ENCODE results near the gene SNX4. TPM values are rescaled to one million over a fixed set of nuclear protein-coding genes. Genes with fewer than 3 reads are reported as not detected.
"Not testable (repeated sequence)": the region's sequence is repeated elsewhere in the genome, so short reads cannot be mapped to it uniquely, and the experiment has no call there.

Gene SNX4
- total and polyA plus RNA-seq, 2 donors: 27.3 to 46.6 TPM

DNA sequence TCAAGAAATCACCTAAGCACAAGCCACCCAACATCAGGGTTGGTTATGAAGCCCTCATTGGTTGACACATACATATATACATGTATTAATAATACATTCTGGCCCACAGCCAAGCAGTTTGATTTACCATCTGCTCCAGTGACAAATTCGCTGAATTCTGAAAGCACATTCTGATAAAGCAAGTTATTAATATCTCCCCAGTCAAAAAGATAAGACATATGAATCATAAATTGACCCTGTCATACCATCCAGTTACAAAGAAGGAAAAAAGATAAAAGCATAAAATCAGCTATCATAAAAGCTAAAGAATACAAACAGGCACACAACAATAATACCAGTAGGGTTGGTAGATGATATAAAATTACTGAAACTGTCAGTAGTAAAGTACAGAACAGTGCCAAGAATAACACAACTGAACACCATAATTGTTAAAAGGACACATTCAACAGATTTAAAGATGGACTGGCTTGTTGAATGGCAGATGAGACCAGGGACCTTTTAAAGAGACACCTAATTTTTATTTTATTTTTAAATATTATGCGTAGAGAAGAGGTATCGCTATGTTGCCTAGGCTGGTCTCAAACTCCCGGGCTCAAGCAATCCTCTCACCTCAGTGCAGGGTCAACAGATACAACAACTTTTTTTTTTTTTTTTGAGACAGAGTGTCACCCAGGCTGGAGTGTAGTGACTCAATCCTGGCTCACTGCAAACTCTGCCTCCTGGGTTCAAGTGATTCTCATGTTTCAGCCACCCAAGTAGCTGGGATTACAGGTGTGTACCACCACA lies 7.7 kb downstream of the SNX4 start:
- Histone ChIP-seq H3K27ac (ENCODE audit: low read depth in 1 of 2, low read length in 1 of 2) (no peak overlapping the region), H3K4me1 (ENCODE audit: control insufficient read depth in 2 of 2, insufficient read depth in 2 of 2, low read length in 2 of 2) (no peaks in the 10 kb centered on the region), H3K36me3 (ENCODE audit: control insufficient read depth in 2 of 2, insufficient read depth in 2 of 2, low read length in 1 of 2) (peaks cover 4 to 25% of the 10 kb centered on the region in 2 donors), H3K4me3 (ENCODE audit: low read length in 2 of 2) (no peak overlapping the region), H3K27me3 (ENCODE audit: control insufficient read depth in 2 of 2, insufficient read depth in 1 of 2, low read length in 1 of 2) (no peaks in the 10 kb centered on the region), H3K9me3 (ENCODE audit: control insufficient read depth in 2 of 2, insufficient read depth in 1 of 2, low read length in 1 of 2) (no peaks in the 10 kb centered on the region)
- DNase-seq (ENCODE audit: low read depth in 6 of 9, low spot score in 9 of 9): no peak
- WGBS: 80% methylated on average over 4 of the region's 4 CpGs

DNA sequence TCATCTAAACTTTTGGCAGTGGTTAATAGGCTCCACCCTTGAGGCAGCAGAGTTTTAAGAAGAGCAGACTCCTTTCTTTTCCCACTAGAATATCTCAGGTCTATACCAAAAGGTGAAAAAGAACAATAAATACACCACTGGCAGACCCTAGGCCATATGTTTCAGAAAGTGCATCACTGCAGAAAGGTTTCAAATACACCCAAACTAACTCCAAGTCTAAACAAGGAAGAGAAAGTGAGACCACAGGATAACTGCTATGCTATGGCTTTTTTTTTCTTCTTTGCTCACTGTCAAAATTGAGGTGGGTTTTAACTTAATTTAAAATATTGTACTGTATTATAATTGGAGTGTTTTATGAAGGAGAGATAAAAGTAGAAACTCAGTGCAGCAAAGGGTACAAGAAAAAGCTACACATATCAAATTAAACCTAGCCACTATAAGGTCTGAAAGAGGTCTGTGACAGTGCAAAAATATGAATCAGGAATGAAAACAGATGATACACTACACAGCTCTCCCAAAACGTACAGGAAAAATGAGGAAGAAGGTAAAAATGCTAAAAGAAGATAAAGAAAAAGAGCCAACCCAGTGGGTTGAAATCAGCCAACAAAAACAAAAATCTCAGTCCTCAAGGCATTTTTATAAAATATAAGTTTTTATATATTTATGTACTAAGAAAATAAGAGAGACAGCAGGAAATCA lies 8.4 kb downstream of the SNX4 start:
- H3K27ac ChIP-seq (ENCODE audit: low read depth in 1 of 2, low read length in 1 of 2): no peak overlapping the region
- DNase-seq (ENCODE audit: low read depth in 6 of 9, low spot score in 9 of 9): no peak
- no peak overlapping the region for H3K4me3 ChIP-seq (ENCODE audit: low read length in 2 of 2)
- no peaks in the 10 kb centered on the region for H3K27me3 ChIP-seq (ENCODE audit: control insufficient read depth in 2 of 2, insufficient read depth in 1 of 2, low read length in 1 of 2)
- H3K4me1 ChIP-seq (ENCODE audit: control insufficient read depth in 2 of 2, insufficient read depth in 2 of 2, low read length in 2 of 2): no peaks in the 10 kb centered on the region
- H3K9me3 ChIP-seq (ENCODE audit: control insufficient read depth in 2 of 2, insufficient read depth in 1 of 2, low read length in 1 of 2): no peaks in the 10 kb centered on the region
- 20% methylated on average over 1 of the region's 1 CpG for WGBS
- H3K36me3 ChIP-seq (ENCODE audit: control insufficient read depth in 2 of 2, insufficient read depth in 2 of 2, low read length in 1 of 2): peaks cover 8 to 29% of the 10 kb centered on the region in 2 donors

DNA sequence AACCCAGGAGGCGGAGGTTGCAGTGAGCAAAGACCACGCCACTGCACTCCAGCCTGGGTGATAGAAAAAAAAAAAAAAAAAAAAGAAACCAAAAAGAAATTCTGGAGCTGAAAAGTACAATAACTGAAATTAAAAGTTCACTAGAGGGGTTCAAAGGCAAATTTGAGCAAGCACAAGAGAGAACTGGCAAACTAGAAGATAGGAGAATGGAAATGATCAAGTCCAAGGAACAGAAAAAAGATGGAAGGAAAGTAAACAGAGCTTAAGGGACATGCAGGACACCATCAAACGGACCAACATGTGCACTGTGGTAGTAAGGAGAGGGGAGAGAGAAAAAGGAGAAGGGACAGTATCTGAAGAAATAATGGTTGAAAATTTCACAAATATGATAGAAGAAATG lies 12.9 kb downstream of the SNX4 start:
- Histone ChIP-seq H3K4me1 (ENCODE audit: control insufficient read depth in 2 of 2, insufficient read depth in 2 of 2, low read length in 2 of 2) (no peaks in the 10 kb centered on the region), H3K4me3 (ENCODE audit: low read length in 2 of 2) (no peak overlapping the region), H3K9me3 (ENCODE audit: control insufficient read depth in 2 of 2, insufficient read depth in 1 of 2, low read length in 1 of 2) (no peaks in the 10 kb centered on the region), H3K36me3 (ENCODE audit: control insufficient read depth in 2 of 2, insufficient read depth in 2 of 2, low read length in 1 of 2) (peaks cover 13 to 22% of the 10 kb centered on the region in 2 donors), H3K27ac (ENCODE audit: low read depth in 1 of 2, low read length in 1 of 2) (no peak overlapping the region), H3K27me3 (ENCODE audit: control insufficient read depth in 2 of 2, insufficient read depth in 1 of 2, low read length in 1 of 2) (no peaks in the 10 kb centered on the region)
- no peak for DNase-seq (ENCODE audit: low read depth in 6 of 9, low spot score in 9 of 9)
- 98% methylated on average over 3 of the region's 3 CpGs for WGBS

DNA sequence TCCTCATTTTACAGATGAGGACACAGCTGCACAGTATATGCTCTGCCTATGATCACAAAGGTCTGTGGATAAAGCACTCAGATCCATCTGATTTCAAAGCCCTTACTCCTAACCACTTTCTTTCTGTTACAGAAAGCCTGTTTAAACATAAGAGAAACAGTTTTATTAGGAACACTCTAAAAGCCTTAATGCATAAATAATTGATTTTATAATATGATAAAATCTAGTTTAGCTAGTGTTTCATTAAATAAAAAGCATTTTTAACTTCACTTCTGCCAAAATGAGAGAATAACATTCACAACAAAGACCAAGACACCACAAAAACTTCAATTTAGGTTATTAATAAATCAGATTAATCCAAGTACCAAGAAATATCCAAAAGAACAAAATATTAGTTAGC lies 21.4 kb downstream of the SNX4 start:
- DNase-seq (ENCODE audit: low read depth in 6 of 9, low spot score in 9 of 9): no peak
- H3K4me3 ChIP-seq (ENCODE audit: low read length in 2 of 2): no peak overlapping the region
- no peak overlapping the region for H3K27ac ChIP-seq (ENCODE audit: low read depth in 1 of 2, low read length in 1 of 2)
- H3K4me1 ChIP-seq (ENCODE audit: control insufficient read depth in 2 of 2, insufficient read depth in 2 of 2, low read length in 2 of 2): no peaks in the 10 kb centered on the region
- H3K27me3 ChIP-seq (ENCODE audit: control insufficient read depth in 2 of 2, insufficient read depth in 1 of 2, low read length in 1 of 2): no peaks in the 10 kb centered on the region
- no peaks in the 10 kb centered on the region for H3K9me3 ChIP-seq (ENCODE audit: control insufficient read depth in 2 of 2, insufficient read depth in 1 of 2, low read length in 1 of 2)
- H3K36me3 ChIP-seq (ENCODE audit: control insufficient read depth in 2 of 2, insufficient read depth in 2 of 2, low read length in 1 of 2): peaks cover 7 to 28% of the 10 kb centered on the region in 2 donors

DNA sequence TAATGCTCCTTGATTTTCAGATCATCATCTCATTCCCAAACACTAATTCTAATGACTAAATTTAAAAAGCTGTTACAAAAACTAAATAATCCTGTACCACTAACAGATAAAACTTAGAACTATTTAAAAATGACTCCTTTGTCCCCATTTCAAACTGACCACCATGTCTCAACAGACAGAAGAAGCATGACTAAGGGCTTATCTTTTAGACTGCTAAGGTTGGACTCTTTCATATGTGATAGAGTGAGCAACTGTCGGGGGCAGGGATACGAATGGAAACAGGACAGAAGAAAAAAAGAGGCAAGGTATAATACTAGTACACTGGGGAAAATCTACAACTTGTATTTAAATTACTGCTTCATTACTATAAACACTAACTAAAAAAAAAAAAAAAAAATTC lies 23.3 kb downstream of the SNX4 start:
- Histone ChIP-seq H3K27ac (ENCODE audit: low read depth in 1 of 2, low read length in 1 of 2) (no peak overlapping the region), H3K4me3 (ENCODE audit: low read length in 2 of 2) (no peak overlapping the region), H3K4me1 (ENCODE audit: control insufficient read depth in 2 of 2, insufficient read depth in 2 of 2, low read length in 2 of 2) (no peaks in the 10 kb centered on the region), H3K27me3 (ENCODE audit: control insufficient read depth in 2 of 2, insufficient read depth in 1 of 2, low read length in 1 of 2) (no peaks in the 10 kb centered on the region), H3K36me3 (ENCODE audit: control insufficient read depth in 2 of 2, insufficient read depth in 2 of 2, low read length in 1 of 2) (peaks cover 17 to 30% of the 10 kb centered on the region in 2 donors), H3K9me3 (ENCODE audit: control insufficient read depth in 2 of 2, insufficient read depth in 1 of 2, low read length in 1 of 2) (no peaks in the 10 kb centered on the region)
- no peak for DNase-seq (ENCODE audit: low read depth in 6 of 9, low spot score in 9 of 9)
- WGBS: 99% methylated on average over 2 of the region's 2 CpGs

DNA sequence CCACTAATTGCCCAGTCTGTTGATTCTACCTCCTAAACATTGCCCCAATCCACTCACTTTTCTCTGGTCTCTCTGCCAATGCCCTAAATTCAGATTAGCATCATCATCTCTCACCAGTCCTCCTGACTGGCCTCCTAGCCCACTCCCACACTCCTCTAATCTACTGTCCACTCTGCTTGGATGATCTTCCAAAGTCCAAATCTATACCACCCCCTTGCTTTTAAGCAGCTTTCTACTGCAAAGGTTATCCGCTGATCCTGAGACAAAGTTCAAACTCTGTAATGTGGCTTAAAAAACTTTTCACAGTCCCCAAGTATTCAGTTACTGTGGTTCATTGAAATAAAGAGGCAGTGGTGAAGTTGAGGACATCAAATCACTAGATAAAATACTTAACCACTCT lies 37.6 kb downstream of the SNX4 start:
- H3K4me3 ChIP-seq (ENCODE audit: low read length in 2 of 2): no peak overlapping the region
- H3K27ac ChIP-seq (ENCODE audit: low read depth in 1 of 2, low read length in 1 of 2): no peak overlapping the region
- DNase-seq (ENCODE audit: low read depth in 6 of 9, low spot score in 9 of 9): no peak
- WGBS: 96% methylated on average over 1 of the region's 1 CpG
- H3K27me3 ChIP-seq (ENCODE audit: control insufficient read depth in 2 of 2, insufficient read depth in 1 of 2, low read length in 1 of 2): no peaks in the 10 kb centered on the region
- peaks cover 7 to 25% of the 10 kb centered on the region in 2 donors for H3K36me3 ChIP-seq (ENCODE audit: control insufficient read depth in 2 of 2, insufficient read depth in 2 of 2, low read length in 1 of 2)
- H3K4me1 ChIP-seq (ENCODE audit: control insufficient read depth in 2 of 2, insufficient read depth in 2 of 2, low read length in 2 of 2): no peaks in the 10 kb centered on the region
- no peaks in the 10 kb centered on the region for H3K9me3 ChIP-seq (ENCODE audit: control insufficient read depth in 2 of 2, insufficient read depth in 1 of 2, low read length in 1 of 2)

DNA sequence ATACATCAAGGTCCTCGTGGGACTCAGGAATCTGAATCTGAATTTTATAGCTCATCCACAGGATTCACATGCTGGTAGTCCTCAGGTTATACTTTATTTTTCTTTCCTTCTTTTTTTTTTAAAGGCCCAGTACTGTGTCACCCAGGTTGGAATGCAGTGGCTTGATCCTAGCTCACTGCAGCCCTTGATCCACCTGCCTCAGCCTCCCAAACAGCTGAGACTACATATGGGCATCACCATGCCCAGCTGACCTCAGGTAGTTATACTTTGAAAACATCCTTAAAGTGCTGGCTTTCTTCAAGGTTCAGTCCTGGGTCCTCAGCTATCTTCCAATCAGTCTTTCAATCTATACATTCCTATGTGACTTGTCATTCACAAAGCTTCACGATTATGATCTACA lies 38.2 kb downstream of the SNX4 start:
- DNase-seq (ENCODE audit: low read depth in 6 of 9, low spot score in 9 of 9): no peak
- H3K36me3 ChIP-seq (ENCODE audit: control insufficient read depth in 2 of 2, insufficient read depth in 2 of 2, low read length in 1 of 2): peaks cover 7 to 25% of the 10 kb centered on the region in 2 donors
- H3K27ac ChIP-seq (ENCODE audit: low read depth in 1 of 2, low read length in 1 of 2): no peak overlapping the region
- 98% methylated on average over 2 of the region's 2 CpGs for WGBS
- H3K27me3 ChIP-seq (ENCODE audit: control insufficient read depth in 2 of 2, insufficient read depth in 1 of 2, low read length in 1 of 2): no peaks in the 10 kb centered on the region
- H3K9me3 ChIP-seq (ENCODE audit: control insufficient read depth in 2 of 2, insufficient read depth in 1 of 2, low read length in 1 of 2): no peaks in the 10 kb centered on the region
- no peaks in the 10 kb centered on the region for H3K4me1 ChIP-seq (ENCODE audit: control insufficient read depth in 2 of 2, insufficient read depth in 2 of 2, low read length in 2 of 2)
- H3K4me3 ChIP-seq (ENCODE audit: low read length in 2 of 2): no peak overlapping the region

DNA sequence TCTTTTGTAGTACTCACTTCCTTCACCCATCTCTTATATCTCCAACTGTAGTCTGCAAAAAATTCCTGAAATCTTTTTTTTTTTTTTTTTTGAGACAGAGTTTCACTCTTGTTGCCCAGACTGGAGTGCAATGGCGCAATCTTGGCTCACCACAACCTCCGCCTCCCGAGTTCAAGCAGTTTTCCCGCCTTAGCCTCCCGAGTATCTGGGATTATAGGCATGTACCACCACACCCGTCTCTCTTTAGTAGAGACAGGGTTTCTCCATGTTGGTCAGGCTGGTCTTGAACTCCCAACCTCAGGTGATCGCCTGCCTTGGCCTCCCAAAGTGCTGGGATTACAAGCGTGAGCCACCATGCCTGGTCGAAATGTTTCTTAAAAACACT lies 38.6 kb downstream of the SNX4 start:
- 98% methylated on average over 9 of the region's 9 CpGs for WGBS
- not testable (repeated sequence) for H3K27me3 ChIP-seq (ENCODE audit: control insufficient read depth in 2 of 2, insufficient read depth in 1 of 2, low read length in 1 of 2); H3K9me3 ChIP-seq (ENCODE audit: control insufficient read depth in 2 of 2, insufficient read depth in 1 of 2, low read length in 1 of 2); DNase-seq (ENCODE audit: low read depth in 6 of 9, low spot score in 9 of 9); H3K4me1 ChIP-seq (ENCODE audit: control insufficient read depth in 2 of 2, insufficient read depth in 2 of 2, low read length in 2 of 2); H3K27ac ChIP-seq (ENCODE audit: low read depth in 1 of 2, low read length in 1 of 2); H3K4me3 ChIP-seq (ENCODE audit: low read length in 2 of 2)
- peaks cover 5 to 22% of the 10 kb centered on the region in 2 donors for H3K36me3 ChIP-seq (ENCODE audit: control insufficient read depth in 2 of 2, insufficient read depth in 2 of 2, low read length in 1 of 2)

DNA sequence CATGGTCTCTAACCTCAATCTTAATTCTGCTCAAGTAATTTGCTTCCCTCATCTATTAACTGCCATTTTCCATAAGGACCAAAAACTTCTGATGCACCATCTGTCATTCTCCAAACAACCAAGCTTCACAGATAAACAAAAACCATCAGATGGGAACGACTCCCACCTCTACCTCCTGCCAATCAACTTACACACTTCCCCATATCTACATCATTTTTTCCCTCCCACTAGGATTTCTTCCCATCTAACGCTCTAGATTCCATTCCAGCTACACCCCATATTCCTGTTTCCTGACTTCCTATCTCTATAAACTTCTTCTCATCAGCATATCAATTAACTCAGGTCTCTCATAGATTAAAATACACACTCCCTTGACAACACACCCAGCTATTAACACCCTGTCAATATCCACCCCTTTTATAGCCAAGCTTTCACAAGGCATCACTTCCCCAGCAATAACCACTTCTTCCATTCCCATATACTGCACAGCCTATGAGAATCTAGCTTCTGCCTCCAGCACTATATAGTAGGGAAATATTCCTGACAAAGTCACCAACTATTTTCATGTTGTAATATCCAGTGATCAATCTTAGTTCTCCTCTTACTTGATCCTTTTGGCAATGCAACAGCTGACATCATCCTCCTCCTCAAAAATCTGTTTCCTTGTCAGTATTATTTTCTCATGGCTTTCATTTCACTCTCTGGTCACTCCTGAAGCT lies 39.2 kb downstream of the SNX4 start:
- DNase-seq (ENCODE audit: low read depth in 6 of 9, low spot score in 9 of 9): no peak
- H3K36me3 ChIP-seq (ENCODE audit: control insufficient read depth in 2 of 2, insufficient read depth in 2 of 2, low read length in 1 of 2): peaks cover 7 to 23% of the 10 kb centered on the region in 2 donors
- no peaks in the 10 kb centered on the region for H3K27me3 ChIP-seq (ENCODE audit: control insufficient read depth in 2 of 2, insufficient read depth in 1 of 2, low read length in 1 of 2)
- no peaks in the 10 kb centered on the region for H3K4me1 ChIP-seq (ENCODE audit: control insufficient read depth in 2 of 2, insufficient read depth in 2 of 2, low read length in 2 of 2)
- H3K9me3 ChIP-seq (ENCODE audit: control insufficient read depth in 2 of 2, insufficient read depth in 1 of 2, low read length in 1 of 2): no peaks in the 10 kb centered on the region
- no peak overlapping the region for H3K27ac ChIP-seq (ENCODE audit: low read depth in 1 of 2, low read length in 1 of 2)
- 94% methylated on average over 2 of the region's 2 CpGs for WGBS
- H3K4me3 ChIP-seq (ENCODE audit: low read length in 2 of 2): no peak overlapping the region

All from thymus (tissue), 11 donors.